T1000 (cell line): Measurements from ENCODE around the gene ENTPD2.

ENCODE experiments used
- DNase-seq: peaks from one replicate; lab custom pipeline; 2025; ENCODE audit warnings: mixed read lengths; lab: John Stamatoyannopoulos, UW

ENTPD2 gene

DNA sequence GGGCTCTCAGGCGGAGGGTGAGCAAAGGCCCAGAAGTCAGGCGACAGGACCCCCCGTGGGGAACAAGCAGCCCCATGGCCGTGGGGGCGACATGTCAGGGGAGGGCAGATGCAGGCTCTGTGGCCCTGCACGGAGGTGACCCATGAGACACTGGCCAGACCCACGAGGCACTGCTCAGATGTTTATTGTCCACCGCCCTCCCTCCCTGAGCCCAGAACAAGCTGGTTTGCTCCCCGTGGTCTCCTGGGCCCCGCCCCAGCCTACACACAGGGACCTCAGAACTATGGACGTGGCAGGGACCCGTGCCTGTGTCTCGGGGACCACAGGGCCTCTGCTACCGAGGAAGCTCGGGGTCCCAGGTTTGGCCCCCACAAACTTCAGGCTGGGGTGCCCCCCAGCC lies 23.9 kb downstream of the ENTPD2 start:
- DNase-seq = no peak

DNA sequence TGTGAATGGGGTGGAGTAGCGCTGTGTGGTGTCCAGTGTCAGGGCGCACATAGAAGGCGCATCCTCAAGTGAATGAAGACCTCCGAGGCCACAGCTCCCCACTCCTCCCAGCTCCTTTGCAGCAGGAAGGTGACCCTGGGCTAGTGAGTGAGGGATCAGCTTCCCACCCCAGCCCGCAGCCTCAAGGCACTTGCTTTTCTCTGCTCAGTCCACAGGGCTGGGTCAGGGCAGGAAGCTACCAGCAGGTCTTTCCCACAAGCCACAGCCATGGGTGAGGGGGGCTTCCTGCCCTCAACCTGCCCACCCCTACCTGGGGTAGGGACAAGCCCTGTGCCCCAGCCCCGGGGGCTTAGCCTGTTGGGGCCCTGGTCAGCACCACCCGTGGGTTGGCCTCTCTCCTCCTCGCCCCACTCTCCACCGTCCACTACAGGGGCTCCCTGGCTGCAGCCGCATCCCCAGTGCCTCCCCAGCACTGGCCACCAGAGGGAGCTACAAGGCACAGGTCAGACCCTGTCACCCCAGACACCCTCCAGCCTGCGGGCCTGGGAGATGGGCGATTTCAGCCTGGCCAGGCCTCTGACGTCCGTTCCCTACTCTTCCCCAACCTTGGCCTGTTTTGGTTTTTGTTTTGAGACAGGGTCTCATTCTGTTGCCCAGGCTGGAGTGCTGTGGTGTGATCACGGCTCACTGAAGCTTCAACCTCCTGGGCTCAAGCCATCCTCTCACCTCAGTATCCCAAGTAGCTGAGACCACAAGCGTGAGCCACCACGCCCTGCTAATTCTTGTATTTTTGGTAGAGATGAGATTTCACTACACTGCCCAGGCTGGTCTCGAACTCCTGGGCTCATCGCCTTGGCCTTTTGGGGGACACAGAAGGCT lies 24.6 kb downstream of the ENTPD2 start:
- peak; percentile 49 for DNase-seq

DNA sequence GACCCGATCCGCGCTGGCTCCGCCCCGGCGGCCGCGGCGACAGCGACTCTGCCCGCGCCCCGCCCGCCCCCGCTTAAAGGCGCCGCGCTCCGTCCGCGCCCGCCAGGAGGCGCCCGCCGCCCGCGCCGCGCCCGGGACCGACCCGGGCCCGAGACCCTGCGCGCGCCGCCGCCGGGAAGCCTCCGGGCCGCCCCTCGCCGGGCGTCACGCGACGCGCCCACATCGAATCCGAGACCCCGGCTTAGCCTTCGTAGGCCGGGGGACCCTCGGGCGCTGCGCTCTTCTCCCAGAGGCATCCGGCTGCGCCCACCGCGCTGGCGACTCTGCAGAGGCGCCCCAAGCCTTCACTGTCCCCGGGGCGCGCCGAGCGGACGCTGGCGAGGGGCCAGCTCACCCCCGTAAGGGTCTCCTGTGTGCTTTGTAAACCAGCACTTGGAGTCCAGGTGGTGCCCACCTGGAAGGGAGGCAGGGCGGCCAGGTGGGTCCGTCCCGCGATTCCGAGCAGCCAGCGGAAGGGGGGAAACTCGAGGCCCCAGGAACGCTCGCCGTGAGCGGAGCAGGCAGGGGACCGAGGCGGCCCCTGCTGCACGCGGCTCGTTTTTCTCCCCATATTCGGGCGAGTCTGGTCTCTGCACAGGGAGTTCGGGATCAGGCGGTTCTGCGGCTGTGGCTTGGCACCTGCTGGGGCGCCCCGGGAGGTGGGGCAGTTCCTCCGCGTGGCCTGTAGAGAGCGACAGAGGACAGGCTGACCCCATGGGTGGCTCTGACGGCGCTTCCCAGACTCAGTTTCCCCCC lies 25.4 kb downstream of the ENTPD2 start:
- peak; percentile 15 for DNase-seq

GRCh38 chr9:137027369-137028262 lies 26.2 kb downstream of the ENTPD2 start, which contains the start of gene ABCA2:
Gene ABCA2, minus strand, starts transcription at chr9:137028237. Its CDS starts 97 bp downstream, at chr9:137028140.
- no peak for DNase-seq

DNA sequence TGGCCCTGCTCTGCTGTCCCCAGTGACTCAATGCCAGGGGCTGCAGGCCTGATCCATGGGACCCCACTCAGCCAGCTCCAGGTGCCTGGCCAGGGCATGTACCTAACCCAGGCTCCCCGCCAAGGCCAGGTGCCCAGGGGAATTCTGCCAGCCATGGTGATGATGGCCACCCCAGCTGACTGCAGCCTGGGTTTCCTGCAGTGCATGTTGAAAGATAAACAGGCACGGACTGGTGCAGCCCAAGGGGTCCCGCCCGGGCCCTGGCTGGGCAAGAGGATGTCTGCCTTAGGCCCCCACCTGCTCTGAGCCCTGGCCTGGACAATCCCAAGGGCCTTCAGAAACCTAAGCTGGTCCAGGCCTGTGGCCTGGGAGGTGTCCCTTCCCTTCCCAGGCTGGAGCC lies 27.0 kb downstream of the ENTPD2 start:
- DNase-seq = no peak

- DNase-seq = no peak
Measured at GRCh38 chr9:137026384-137026783, 27.5 kb downstream of the ENTPD2 start.

DNA sequence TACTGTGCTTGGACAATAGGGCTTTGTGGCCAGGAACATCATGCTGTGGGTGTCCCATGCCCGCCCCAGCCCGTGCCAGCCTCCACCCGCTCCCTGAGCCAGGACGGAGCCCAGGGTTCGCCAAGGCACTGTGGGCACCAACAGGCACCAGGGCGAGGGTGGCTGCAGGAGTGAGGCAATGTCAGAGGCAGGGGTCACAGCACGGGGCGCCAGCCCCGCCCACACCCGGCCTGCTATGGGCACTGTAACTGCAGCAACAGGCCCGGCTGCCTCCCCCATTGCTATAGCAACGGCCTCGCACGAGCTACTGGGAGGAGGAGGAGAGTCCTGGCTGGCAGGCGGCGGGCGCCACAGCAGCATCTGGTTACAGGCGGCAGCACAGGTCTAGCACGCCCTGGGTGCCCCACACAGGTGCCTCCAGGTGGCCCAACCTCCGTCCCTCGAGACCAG lies 28.3 kb downstream of the ENTPD2 start:
- no peak for DNase-seq

- no peak for DNase-seq
Measured at GRCh38 chr9:137023583-137023991, 30.3 kb downstream of the ENTPD2 start.

GRCh38 chr9:137023157-137023556 lies 30.7 kb downstream of the ENTPD2 start:
- DNase-seq = no peak

DNA sequence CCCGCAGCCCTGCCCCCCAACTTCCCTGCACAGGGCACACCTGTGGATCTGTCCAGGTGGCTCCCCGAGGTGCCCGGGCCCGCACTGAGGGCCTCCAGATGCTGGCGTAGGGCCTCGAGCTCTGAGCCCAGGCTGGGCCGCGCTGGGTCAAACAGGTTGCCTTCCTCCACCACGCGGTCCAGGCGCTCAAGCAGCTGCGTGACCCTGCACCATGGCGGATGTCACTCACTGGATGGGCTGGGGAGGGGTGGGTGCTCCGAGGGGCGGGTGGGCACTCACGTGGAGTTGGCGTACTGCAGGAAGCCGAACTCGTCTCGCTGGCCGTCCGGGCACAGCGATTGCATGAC lies 31.2 kb downstream of the ENTPD2 start:
- no peak for DNase-seq

DNA sequence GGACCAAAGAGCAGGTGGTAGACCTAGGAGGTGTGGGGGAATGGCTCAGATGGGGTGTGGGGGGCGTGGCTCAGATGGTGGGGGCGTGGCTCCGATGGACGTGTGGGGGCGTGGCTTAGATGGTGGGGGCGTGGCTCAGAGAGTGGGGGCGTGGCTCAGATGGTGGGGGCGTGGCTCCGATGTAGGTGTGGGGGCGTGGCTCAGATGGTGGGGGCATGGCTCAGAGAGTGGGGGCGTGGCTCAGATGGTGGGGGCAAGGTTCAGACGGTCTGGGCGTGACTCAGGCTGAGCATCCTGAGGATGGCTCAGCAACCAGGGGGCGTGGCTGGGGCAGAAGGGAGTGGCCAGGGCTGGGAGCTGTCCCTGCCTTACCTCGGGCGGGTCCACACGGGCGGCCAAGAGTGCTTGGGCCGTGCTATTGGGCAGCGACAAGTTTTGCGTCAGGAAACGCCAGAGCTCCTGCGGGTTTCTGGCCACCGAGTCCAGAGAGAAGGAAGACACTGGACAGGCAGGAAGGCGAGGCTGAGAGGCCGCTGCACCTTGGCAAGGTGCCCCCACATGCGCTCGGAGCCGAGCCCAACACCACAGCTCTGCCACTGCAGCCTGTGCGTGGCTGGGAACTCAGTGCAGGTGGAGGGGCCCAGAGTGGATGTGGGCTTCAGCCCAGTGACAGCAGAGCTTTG lies 31.7 kb downstream of the ENTPD2 start:
- peak; percentile 79 for DNase-seq

GRCh38 chr9:137021568-137021978 lies 32.3 kb downstream of the ENTPD2 start:
- DNase-seq = no peak

DNA sequence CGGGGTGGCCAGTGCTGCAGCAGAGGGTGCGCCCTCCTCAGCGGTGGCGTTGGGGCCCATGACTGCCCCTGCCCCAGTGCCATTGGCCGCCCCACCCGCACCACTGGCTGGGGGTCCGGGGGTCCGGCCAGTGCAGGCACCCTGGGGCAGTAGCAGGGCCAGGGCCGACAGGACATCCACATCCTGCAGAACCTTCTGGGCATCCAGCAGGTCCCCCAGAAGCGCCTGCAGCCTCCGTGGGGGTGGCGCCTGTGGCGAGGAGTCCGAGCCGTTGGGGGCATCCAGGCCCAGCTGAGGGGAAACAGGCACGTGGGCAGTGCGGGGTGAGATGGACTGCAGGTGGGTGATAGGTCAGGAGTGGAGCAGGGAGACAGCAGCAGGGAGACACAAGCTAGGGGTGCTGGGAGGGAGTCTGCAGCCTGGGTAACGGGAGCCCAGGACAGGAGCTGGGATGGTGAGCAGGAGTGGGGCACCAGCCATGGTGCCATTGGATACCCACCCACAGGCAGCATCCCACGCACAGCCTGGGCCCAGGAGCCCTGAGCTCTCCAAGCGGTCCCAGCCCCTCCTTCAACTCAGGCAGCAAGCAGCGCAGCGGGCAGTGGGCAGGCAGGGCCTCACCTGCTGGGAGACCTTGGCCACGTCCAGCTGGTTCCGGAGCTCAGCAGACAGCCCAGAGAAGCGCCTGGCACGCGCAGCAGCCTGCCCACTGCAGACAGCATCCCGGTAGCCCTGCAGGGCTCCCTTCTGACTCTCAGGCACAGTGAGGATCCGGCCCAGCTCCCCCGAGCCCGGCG lies 32.9 kb downstream of the ENTPD2 start:
- DNase-seq = no peak

DNA sequence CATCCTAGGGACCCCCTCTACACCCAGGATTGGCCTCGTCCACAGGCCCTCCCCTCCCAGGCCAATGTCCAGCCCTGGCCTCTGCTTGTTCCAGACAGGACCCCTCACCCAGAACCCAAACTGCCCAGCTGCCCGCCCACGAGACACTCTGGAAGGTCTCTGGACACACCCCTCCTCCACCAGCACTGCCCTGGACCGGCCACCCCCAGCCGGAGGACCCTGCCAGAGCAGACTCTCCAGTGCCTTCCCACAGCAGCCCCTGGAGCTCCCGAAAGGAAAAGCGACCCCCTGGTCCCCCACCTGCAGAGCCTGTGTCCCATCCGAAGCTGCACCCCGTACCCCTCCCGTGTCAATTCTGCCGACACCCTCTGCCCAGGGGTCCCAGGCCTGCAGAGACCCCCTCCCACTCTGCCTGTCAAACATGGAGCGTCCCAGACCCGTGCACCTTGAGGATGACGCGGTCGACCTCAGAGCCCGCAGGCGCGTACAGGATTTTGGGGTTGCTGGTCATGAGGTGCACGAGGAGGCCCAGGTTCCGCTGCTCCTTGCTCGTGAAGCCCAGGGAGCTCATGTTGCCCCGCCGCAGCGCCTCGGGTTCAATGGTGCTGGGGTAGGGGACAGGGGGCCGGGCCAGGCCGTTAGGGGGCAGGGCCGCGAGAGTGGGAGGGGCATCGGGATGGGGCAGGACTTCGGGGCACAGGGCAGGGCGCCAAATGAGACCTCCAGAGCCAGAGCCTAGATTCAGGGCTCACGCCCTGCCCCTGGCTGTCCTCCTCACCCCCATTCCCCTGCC lies 33.8 kb downstream of the ENTPD2 start:
- DNase-seq = no peak

DNA sequence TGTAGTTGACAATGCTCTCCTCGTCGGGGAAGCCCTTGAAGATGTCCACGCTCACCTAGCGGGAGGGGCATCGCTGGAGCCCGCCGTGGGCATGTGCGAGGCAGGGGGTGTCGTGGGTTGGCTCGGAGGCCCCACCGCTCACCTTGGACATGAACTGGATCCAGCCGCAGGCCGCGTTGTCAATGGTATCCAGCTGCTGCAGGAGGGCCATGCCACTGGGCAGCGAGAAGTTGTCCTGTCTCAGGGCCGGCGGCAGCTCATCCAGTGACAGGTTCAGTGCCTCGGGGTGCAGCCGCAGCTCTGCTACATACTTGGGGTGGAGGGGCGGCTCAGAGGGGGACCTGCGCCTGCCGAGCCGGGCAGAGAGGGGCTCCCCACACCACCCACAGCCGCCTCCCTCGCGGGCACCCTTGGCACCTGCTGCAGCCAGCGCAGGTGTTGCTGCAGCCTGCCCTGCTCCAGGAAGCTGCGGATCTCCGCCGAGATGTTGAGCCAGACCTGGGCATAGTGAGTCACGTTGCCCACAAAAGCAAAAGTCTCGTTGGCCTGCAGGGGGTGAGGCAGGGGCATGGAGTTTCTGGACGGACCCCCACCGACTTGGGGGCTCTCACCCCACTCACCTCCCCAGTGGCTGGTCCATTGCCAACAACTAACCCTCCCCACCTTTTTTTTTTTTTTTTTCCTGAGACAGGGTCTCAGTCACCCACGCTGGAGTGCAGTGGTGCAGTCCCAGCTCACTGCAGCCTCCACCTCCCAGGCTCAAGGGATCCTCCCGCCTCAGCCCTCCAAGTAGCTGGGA lies 34.9 kb downstream of the ENTPD2 start:
- DNase-seq = no peak

DNA sequence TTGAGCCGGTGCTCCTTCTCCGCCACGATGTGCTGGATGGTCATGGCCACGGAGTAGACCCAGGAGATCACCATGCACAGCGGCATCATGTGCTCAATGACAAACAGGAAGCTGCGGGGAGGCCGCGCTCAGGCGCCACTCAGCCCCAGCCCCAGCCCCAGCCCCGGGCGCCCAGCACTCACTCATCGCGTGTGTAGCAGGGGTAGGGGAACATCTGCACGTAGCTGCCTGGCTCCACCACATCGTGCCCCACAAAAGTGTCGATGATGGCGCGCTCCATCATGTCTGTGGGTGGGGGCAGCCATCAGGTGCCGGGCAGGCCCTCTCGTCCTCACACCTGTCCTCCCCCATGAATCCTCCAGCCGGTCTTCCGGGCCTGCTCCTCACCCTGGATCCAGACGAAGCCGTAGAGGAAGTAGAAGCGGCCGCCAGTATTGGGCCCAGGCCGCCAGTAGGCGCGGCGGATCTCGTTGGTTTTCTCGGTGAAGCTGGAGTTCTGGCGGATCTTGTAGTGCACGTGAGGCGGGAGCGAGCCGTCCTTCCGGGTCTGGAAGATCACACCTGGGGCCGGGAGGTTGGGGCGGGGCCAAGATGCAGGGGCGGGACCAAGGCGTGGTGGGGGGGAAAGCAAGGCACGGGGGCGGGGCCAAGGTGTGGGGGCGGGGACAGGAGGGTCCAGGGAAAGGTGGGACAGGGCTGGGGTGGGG lies 35.9 kb downstream of the ENTPD2 start:
- no peak for DNase-seq

DNA sequence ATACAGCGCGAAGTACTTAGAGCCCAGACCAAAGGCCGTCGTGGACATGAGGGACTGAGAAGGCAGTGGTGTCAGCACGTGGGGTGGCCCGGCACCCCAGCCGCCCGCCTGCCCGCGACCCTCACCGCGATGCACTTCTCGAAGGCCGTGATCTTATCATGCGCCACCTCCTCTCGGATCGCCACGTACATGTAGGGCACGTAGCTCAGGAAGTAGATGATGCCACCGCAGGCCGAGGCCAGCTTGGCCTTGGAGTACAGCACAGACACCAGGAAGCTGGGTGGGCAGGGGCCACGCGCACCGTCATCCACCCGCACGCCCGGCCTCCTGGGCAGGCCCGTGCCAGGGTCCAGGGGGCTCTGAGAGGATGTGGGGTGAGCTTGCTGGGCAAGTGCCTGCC lies 36.8 kb downstream of the ENTPD2 start:
- no peak for DNase-seq

- DNase-seq = no peak
Measured at GRCh38 chr9:137016436-137016835, 37.4 kb downstream of the ENTPD2 start.
